Measurements from ENCODE around the gene CHCHD10. TPM values are rescaled to one million over a fixed set of nuclear protein-coding genes. Genes with fewer than 3 reads are reported as not detected.
"Not testable (repeated sequence)": the region's sequence is repeated elsewhere in the genome, so short reads cannot be mapped to it uniquely, and the experiment has no call there.

CHCHD10 gene
- total RNA-seq, 1 donor from 2014 or later = 62.2 TPM

- Mint-ChIP-seq H3K9me3 (ENCODE audit: low read depth) (no peaks in the 10 kb centered on the region), H3K4me1 (ENCODE audit: low read depth) (no peaks in the 10 kb centered on the region), H3K27ac (ENCODE audit: unreplicated experiment) (no peak overlapping the region), H3K36me3 (ENCODE audit: low read depth) (peaks cover 8% of the 10 kb centered on the region), H3K27me3 (ENCODE audit: low read depth) (no peaks in the 10 kb centered on the region), H3K4me3 (ENCODE audit: unreplicated experiment) (no peak overlapping the region)
- TF ChIP-seq CTCF (IDR thresholded peaks at IDR 0.05) = no peak
- no peak for DNase-seq (ENCODE audit: low spot score)
Observed at GRCh38 chr22:23737696-23738095, 30.1 kb downstream of the CHCHD10 start.

GRCh38 chr22:23728108-23728507 lies 39.7 kb downstream of the CHCHD10 start:
- H3K9me3 Mint-ChIP-seq (ENCODE audit: low read depth); H3K4me1 Mint-ChIP-seq (ENCODE audit: low read depth); H3K27me3 Mint-ChIP-seq (ENCODE audit: low read depth); H3K36me3 Mint-ChIP-seq (ENCODE audit: low read depth); H3K4me3 Mint-ChIP-seq (ENCODE audit: unreplicated experiment); DNase-seq (ENCODE audit: low spot score); H3K27ac Mint-ChIP-seq (ENCODE audit: unreplicated experiment): not testable (repeated sequence)

GRCh38 chr22:23722724-23723123 lies 45.0 kb downstream of the CHCHD10 start:
- Mint-ChIP-seq H3K27me3 (ENCODE audit: low read depth) (no peaks in the 10 kb centered on the region), H3K27ac (ENCODE audit: unreplicated experiment) (no peak overlapping the region), H3K9me3 (ENCODE audit: low read depth) (no peaks in the 10 kb centered on the region), H3K4me1 (ENCODE audit: low read depth) (no peaks in the 10 kb centered on the region), H3K36me3 (ENCODE audit: low read depth) (no peaks in the 10 kb centered on the region), H3K4me3 (ENCODE audit: unreplicated experiment) (no peak overlapping the region)
- DNase-seq (ENCODE audit: low spot score) = no peak
- TF ChIP-seq CTCF (IDR thresholded peaks at IDR 0.05) = no peak

GRCh38 chr22:23722160-23722559 lies 45.6 kb downstream of the CHCHD10 start:
- no peak overlapping the region for H3K27ac Mint-ChIP-seq (ENCODE audit: unreplicated experiment)
- H3K4me3 Mint-ChIP-seq (ENCODE audit: unreplicated experiment) = no peak overlapping the region
- no peak for DNase-seq (ENCODE audit: low spot score)
- H3K9me3 Mint-ChIP-seq (ENCODE audit: low read depth) = no peaks in the 10 kb centered on the region
- H3K36me3 Mint-ChIP-seq (ENCODE audit: low read depth) = no peaks in the 10 kb centered on the region
- peaks cover 2% of the 10 kb centered on the region for H3K4me1 Mint-ChIP-seq (ENCODE audit: low read depth)
- H3K27me3 Mint-ChIP-seq (ENCODE audit: low read depth) = no peaks in the 10 kb centered on the region
- no peak for TF ChIP-seq CTCF (IDR thresholded peaks at IDR 0.05)

- Mint-ChIP-seq H3K36me3 (ENCODE audit: low read depth) (no peaks in the 10 kb centered on the region), H3K4me3 (ENCODE audit: unreplicated experiment) (no peak overlapping the region), H3K4me1 (ENCODE audit: low read depth) (peaks cover 2% of the 10 kb centered on the region), H3K9me3 (ENCODE audit: low read depth) (no peaks in the 10 kb centered on the region), H3K27ac (ENCODE audit: unreplicated experiment) (no peak overlapping the region), H3K27me3 (ENCODE audit: low read depth) (no peaks in the 10 kb centered on the region)
- no peak for DNase-seq (ENCODE audit: low spot score)
- TF ChIP-seq CTCF (IDR thresholded peaks at IDR 0.05) = no peak
Observed at GRCh38 chr22:23720855-23721254, 46.9 kb downstream of the CHCHD10 start.

- Mint-ChIP-seq H3K4me3 (ENCODE audit: unreplicated experiment) (no peak overlapping the region), H3K4me1 (ENCODE audit: low read depth) (peaks cover 7% of the 10 kb centered on the region), H3K9me3 (ENCODE audit: low read depth) (no peaks in the 10 kb centered on the region), H3K27ac (ENCODE audit: unreplicated experiment) (no peak overlapping the region), H3K27me3 (ENCODE audit: low read depth) (no peaks in the 10 kb centered on the region), H3K36me3 (ENCODE audit: low read depth) (peaks cover 5% of the 10 kb centered on the region)
- no peak for TF ChIP-seq CTCF (IDR thresholded peaks at IDR 0.05)
- no peak for DNase-seq (ENCODE audit: low spot score)
Observed at GRCh38 chr22:23718371-23719165, 49.2 kb downstream of the CHCHD10 start.

Measured in chondrocyte (in vitro differentiated cells).